Measurements from ENCODE around the gene FBXO24. TPM values are rescaled to one million over a fixed set of nuclear protein-coding genes. Genes with fewer than 3 reads are reported as not detected.

Gene FBXO24
- total RNA-seq, 4 donors from 2014 or later = 1.8 to 1.9 TPM; not detected in 2

DNA sequence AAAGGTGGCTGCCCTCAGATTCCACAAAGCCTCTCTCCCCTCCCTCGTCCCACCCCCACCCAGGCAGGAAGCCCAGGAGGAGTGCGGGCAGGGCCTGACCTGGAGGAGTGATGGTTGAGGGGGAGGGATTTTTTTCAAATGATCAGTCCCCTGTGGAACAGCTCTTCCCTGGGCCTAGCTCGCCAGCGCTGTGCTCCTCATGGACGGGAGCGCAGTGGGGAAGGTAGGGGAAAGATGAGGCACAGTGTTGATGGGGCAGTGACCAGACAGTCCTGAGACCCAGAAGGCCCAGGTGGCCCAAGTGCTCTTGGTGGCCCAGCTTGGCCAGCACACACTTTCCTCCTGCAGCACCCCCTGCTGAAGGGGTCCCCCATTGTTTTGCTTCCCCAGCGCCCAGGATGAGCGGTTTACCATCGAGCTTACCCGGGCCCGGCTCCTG, 21.0 kb upstream of the FBXO24 start:
- Histone ChIP-seq H3K27me3 (peaks cover 2% of the 10 kb centered on the region), H3K27ac (no peak overlapping the region), H3K4me3 (no peak overlapping the region), H3K4me1 (peaks cover 0 to 29% (median 7%) of the 10 kb centered on the region in 3 donors), H3K9me3 (no peaks in the 10 kb centered on the region), H3K36me3 (peaks cover 0 to 55% of the 10 kb centered on the region in 2 donors)
- 88 to 100% methylated on average over 2 to 6 of the region's 11 CpGs for WGBS, 2 donors (ENCODE audit: low coverage in 1 of 2)
- TF ChIP-seq, protein P1, sequence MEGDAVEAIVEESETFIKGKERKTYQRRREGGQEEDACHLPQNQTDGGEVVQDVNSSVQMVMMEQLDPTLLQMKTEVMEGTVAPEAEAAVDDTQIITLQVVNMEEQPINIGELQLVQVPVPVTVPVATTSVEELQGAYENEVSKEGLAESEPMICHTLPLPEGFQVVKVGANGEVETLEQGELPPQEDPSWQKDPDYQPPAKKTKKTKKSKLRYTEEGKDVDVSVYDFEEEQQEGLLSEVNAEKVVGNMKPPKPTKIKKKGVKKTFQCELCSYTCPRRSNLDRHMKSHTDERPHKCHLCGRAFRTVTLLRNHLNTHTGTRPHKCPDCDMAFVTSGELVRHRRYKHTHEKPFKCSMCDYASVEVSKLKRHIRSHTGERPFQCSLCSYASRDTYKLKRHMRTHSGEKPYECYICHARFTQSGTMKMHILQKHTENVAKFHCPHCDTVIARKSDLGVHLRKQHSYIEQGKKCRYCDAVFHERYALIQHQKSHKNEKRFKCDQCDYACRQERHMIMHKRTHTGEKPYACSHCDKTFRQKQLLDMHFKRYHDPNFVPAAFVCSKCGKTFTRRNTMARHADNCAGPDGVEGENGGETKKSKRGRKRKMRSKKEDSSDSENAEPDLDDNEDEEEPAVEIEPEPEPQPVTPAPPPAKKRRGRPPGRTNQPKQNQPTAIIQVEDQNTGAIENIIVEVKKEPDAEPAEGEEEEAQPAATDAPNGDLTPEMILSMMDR (IDR thresholded peaks at IDR 0.05) = no peak
- TF ChIP-seq EP300 (IDR thresholded peaks at IDR 0.05) (no peak), POLR2AphosphoS5 (IDR thresholded peaks at IDR 0.05) (no peak)
- ATAC-seq = no peak

GRCh38 chr7:100566018-100566531, 20.1 kb upstream of the FBXO24 start:
- Histone ChIP-seq H3K4me3 (no peak overlapping the region), H3K9me3 (no peaks in the 10 kb centered on the region), H3K4me1 (peaks cover 0 to 36% (median 10%) of the 10 kb centered on the region in 3 donors), H3K27me3 (peaks cover 9% of the 10 kb centered on the region), H3K27ac (no peak overlapping the region), H3K36me3 (peaks cover 0 to 48% of the 10 kb centered on the region in 2 donors)
- TF ChIP-seq POLR2A (IDR thresholded peaks at IDR 0.05) = no peak
- TF ChIP-seq, protein P1 (IDR thresholded peaks at IDR 0.05) = no peak
- TF ChIP-seq EP300 (IDR thresholded peaks at IDR 0.05) = no peak
- no peak for TF ChIP-seq POLR2AphosphoS5 (IDR thresholded peaks at IDR 0.05)
- ATAC-seq = no peak
- 83% methylated on average over 3 of the region's 6 CpGs; no CpG with 5 or more reads in 1 of the 2 donors for WGBS, 2 donors (ENCODE audit: low coverage in 1 of 2)

DNA sequence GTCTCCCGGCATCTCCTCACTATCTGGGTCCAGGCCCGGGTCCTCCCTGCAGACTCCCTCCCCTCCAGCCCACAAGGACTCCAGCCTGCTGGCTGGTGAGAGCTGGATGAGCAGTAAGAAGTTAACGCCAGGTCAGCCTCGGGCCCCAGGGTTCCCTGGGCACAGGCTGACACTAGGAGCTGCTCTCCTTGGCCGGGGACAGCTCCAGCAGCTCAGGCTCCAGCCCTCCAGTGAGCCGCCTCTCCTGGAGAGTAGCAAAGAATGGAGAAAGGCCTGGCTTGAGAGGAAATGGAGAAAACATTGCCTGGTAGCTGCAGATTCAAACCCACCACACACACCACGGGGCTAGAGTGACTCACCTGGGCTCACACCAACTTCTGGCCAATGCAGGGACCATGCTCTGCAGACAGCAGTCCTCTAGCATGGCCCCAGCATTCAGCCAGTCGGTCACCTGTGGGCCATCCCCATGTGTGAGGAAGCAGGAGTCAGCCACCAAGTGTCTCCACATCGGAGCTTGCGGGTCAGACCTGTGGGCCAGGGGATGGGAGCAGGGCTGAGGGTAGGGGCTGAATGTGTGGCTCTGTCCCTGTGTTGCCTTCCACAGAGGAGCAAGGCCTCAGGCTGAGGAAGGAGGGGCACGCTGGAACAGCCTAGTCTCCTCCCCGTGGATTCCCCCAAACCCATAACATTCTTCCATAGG, 18.9 kb upstream of the FBXO24 start:
- ATAC-seq = no peak
- peak overlapping the region in 1 of 4 donors; percentile 14 for H3K27ac ChIP-seq
- peaks cover 0 to 37% of the 10 kb centered on the region in 2 donors for H3K36me3 ChIP-seq
- TF ChIP-seq, protein P1 (IDR thresholded peaks at IDR 0.05) = no peak
- TF ChIP-seq POLR2A (IDR thresholded peaks at IDR 0.05) = no peak
- no peak for TF ChIP-seq POLR2AphosphoS5 (IDR thresholded peaks at IDR 0.05)
- TF ChIP-seq EP300 (IDR thresholded peaks at IDR 0.05) = no peak
- WGBS, 2 donors (ENCODE audit: low coverage in 1 of 2) = 50 to 80% methylated on average over 1 to 3 of the region's 12 CpGs
- no peak overlapping the region for H3K4me3 ChIP-seq
- peaks cover 20% of the 10 kb centered on the region for H3K27me3 ChIP-seq
- H3K9me3 ChIP-seq = no peaks in the 10 kb centered on the region
- peaks cover 0 to 37% (median 10%) of the 10 kb centered on the region in 3 donors for H3K4me1 ChIP-seq

DNA sequence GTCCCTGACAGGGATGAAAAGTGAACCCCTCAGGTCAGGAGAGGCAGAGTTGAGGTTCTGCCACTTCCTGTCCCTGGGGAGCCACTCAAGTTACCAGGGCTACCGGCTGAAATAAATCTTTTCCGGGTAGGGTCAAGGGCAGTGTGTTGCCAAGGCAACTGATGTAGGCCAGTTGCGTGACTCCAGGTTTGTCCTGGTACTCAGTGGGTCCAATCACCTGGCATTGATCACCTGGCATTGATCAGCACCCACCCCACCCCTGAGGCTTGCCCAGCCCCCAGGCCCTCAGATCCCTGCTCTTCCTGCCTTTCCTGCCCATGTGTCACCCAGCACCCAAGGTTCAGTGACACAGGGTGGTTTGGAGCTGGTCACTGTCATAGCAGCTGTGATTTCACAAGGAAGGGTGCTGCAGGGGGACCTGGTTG, 18.4 kb upstream of the FBXO24 start:
- TF ChIP-seq POLR2AphosphoS5 (IDR thresholded peaks at IDR 0.05) = no peak
- TF ChIP-seq EP300 (IDR thresholded peaks at IDR 0.05) = no peak
- TF ChIP-seq, protein P1 (IDR thresholded peaks at IDR 0.05) = no peak
- TF ChIP-seq POLR2A (IDR thresholded peaks at IDR 0.05) = no peak
- Histone ChIP-seq H3K9me3 (no peaks in the 10 kb centered on the region), H3K27ac (peak overlapping the region in 1 of 4 donors; percentile 11), H3K27me3 (peaks cover 25% of the 10 kb centered on the region), H3K4me3 (no peak overlapping the region), H3K36me3 (peaks cover 0 to 36% of the 10 kb centered on the region in 2 donors), H3K4me1 (peaks cover 0 to 37% (median 10%) of the 10 kb centered on the region in 3 donors)
- WGBS, 2 donors (ENCODE audit: low coverage in 1 of 2) = no CpG with 5 or more reads among the region's 3 CpGs
- ATAC-seq = no peak

Data from gastroesophageal sphincter (tissue), 4 donors.